Measurements from ENCODE around the gene PREP. TPM values are rescaled to one million over a fixed set of nuclear protein-coding genes. Genes with fewer than 3 reads are reported as not detected.
"Not testable (repeated sequence)": the region's sequence is repeated elsewhere in the genome, so short reads cannot be mapped to it uniquely, and the experiment has no call there.

PREP gene
- polyA plus RNA-seq, 1 donor, result 46.6 TPM

GRCh38 chr6:105348897-105349296, 54.0 kb downstream of the PREP start:
- no CpG with 5 or more reads among the region's 1 CpG for WGBS (ENCODE audit: insufficient coverage, low lambda C conversion rate)
- no peak overlapping the region for H3K27ac ChIP-seq (ENCODE audit: low read length)
- H3K36me3 ChIP-seq (ENCODE audit: control insufficient read depth, insufficient read depth, low read length), result peaks cover 39% of the 10 kb centered on the region
- H3K4me3 ChIP-seq (ENCODE audit: low read length), result no peak overlapping the region
- H3K4me1 ChIP-seq (ENCODE audit: control insufficient read depth, insufficient read depth, low read length), result no peaks in the 10 kb centered on the region
- DNase-seq, result no peak
- no peaks in the 10 kb centered on the region for H3K27me3 ChIP-seq (ENCODE audit: control insufficient read depth, insufficient read depth, low read length)
- H3K9me3 ChIP-seq (ENCODE audit: control insufficient read depth, low read depth, low read length), result no peaks in the 10 kb centered on the region

DNA sequence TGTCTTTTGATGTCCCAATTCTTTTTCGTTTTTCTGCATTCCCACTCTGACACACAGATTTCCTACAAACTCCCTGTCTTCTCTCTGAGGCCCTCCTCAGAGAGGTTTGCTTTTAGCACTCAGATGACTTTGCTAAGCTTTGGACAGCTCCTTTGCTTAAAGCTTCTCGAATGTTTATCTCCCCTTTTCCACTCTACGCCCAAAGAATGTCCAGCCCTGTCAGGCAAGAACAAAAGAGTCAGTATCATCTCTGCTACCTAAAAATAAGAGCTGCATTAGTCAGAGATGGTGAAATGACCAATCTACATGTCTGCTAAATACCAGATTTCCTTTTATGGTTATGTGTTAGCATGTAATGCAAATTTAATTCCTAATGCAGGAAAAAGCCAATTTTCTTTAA, 56.8 kb downstream of the PREP start:
- Histone ChIP-seq H3K4me3 (ENCODE audit: low read length) (no peak overlapping the region), H3K4me1 (ENCODE audit: control insufficient read depth, insufficient read depth, low read length) (no peaks in the 10 kb centered on the region), H3K27me3 (ENCODE audit: control insufficient read depth, insufficient read depth, low read length) (no peaks in the 10 kb centered on the region), H3K9me3 (ENCODE audit: control insufficient read depth, low read depth, low read length) (no peaks in the 10 kb centered on the region), H3K27ac (ENCODE audit: low read length) (no peak overlapping the region), H3K36me3 (ENCODE audit: control insufficient read depth, insufficient read depth, low read length) (peaks cover 21% of the 10 kb centered on the region)
- WGBS (ENCODE audit: insufficient coverage, low lambda C conversion rate), result 50% methylated on average over 2 of the region's 3 CpGs
- no peak for DNase-seq

DNA sequence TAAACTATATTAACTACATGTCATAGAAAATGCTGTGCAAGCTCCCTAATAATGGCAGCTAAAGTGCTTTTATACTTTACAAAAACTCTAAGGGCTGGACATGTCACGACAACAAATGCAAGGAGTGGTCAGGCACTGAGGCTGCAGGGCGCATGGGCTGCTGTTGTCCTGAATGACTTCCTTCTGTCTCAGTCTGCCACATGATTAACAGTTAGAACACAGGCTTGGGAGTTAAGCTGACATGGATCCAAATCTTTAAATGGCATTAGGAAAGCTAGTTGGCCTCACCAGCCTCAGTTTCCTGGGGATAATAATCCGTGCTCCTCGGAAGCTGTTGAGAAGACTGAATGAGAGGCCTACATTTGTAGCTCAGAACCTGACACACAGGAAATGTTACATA, 57.4 kb downstream of the PREP start:
- Histone ChIP-seq H3K27me3 (ENCODE audit: control insufficient read depth, insufficient read depth, low read length) (no peaks in the 10 kb centered on the region), H3K36me3 (ENCODE audit: control insufficient read depth, insufficient read depth, low read length) (peaks cover 16% of the 10 kb centered on the region), H3K4me3 (ENCODE audit: low read length) (no peak overlapping the region), H3K4me1 (ENCODE audit: control insufficient read depth, insufficient read depth, low read length) (no peaks in the 10 kb centered on the region), H3K27ac (ENCODE audit: low read length) (no peak overlapping the region), H3K9me3 (ENCODE audit: control insufficient read depth, low read depth, low read length) (no peaks in the 10 kb centered on the region)
- DNase-seq, result no peak
- no CpG with 5 or more reads among the region's 4 CpGs for WGBS (ENCODE audit: insufficient coverage, low lambda C conversion rate)

DNA sequence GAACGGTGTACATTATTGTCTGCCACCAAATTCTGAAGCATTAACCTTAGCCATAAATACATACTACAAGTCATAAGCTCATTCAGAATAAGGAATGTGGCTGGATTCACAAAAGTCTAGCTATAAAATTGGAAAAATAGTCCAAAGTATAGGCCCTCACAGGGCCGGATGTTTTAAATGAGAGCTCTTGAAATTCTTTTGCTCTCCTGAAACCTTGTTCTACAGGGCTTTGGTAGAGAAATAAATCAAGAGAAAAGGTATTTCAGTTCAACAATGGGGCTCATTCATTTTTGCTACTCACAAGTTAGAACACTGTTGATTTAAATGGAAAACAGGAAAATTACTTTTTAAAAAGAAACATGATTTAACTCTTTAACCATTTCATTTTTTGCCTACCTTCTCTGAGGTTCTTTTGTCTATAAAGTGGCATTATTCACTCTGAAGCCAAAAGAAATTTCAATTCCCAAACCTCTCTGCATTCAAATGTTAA, 58.0 kb downstream of the PREP start:
- Histone ChIP-seq H3K36me3 (ENCODE audit: control insufficient read depth, insufficient read depth, low read length) (peaks cover 16% of the 10 kb centered on the region), H3K9me3 (ENCODE audit: control insufficient read depth, low read depth, low read length) (no peaks in the 10 kb centered on the region), H3K27ac (ENCODE audit: low read length) (no peak overlapping the region), H3K4me1 (ENCODE audit: control insufficient read depth, insufficient read depth, low read length) (no peaks in the 10 kb centered on the region), H3K4me3 (ENCODE audit: low read length) (no peak overlapping the region), H3K27me3 (ENCODE audit: control insufficient read depth, insufficient read depth, low read length) (no peaks in the 10 kb centered on the region)
- DNase-seq, result no peak
- WGBS (ENCODE audit: insufficient coverage, low lambda C conversion rate), result 100% methylated on average over 1 of the region's 2 CpGs

DNA sequence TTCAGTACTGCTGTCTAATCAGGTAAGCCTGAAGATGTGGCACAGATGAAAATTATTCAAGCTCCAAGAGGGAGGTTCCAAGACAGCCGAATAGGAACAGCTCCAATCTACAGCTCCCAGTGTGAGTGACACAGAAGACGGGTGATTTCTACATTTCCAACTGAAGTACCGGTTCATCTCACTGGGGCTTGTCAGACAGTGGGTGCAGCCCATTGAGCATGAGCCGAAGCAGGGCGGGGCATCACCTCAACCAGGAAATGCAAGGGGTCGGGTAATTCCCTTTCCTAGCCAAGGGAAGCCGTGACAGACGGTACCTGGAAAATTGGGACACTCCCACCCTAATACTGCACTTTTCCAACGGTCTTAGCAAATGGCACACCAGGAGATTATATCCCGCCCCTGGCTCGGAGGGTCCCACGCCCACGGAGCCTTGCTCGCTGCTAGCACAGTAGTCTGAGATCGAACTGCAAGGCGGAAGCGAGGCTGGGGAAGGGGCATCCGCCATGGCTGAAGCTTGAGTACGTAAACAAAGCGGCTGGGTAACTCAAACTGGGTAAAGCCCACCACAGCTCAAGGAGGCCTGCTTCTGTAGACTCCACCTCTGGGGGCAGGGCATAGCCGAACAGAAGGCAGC, 64.4 kb downstream of the PREP start:
- DNase-seq; H3K4me3 ChIP-seq (ENCODE audit: low read length); H3K4me1 ChIP-seq (ENCODE audit: control insufficient read depth, insufficient read depth, low read length); H3K27me3 ChIP-seq (ENCODE audit: control insufficient read depth, insufficient read depth, low read length); H3K27ac ChIP-seq (ENCODE audit: low read length); H3K9me3 ChIP-seq (ENCODE audit: control insufficient read depth, low read depth, low read length); H3K36me3 ChIP-seq (ENCODE audit: control insufficient read depth, insufficient read depth, low read length): not testable (repeated sequence)
- 100% methylated on average over 2 of the region's 21 CpGs for WGBS (ENCODE audit: insufficient coverage, low lambda C conversion rate)

- Histone ChIP-seq H3K4me3 (ENCODE audit: low read length) (no peak overlapping the region), H3K27me3 (ENCODE audit: control insufficient read depth, insufficient read depth, low read length) (no peaks in the 10 kb centered on the region), H3K9me3 (ENCODE audit: control insufficient read depth, low read depth, low read length) (peaks cover 4% of the 10 kb centered on the region), H3K27ac (ENCODE audit: low read length) (no peak overlapping the region), H3K36me3 (ENCODE audit: control insufficient read depth, insufficient read depth, low read length) (peaks cover 17% of the 10 kb centered on the region), H3K4me1 (ENCODE audit: control insufficient read depth, insufficient read depth, low read length) (no peaks in the 10 kb centered on the region)
- no peak for DNase-seq
- 93% methylated on average over 2 of the region's 2 CpGs for WGBS (ENCODE audit: insufficient coverage, low lambda C conversion rate)
Measured at GRCh38 chr6:105336986-105337385, 65.9 kb downstream of the PREP start.

DNA sequence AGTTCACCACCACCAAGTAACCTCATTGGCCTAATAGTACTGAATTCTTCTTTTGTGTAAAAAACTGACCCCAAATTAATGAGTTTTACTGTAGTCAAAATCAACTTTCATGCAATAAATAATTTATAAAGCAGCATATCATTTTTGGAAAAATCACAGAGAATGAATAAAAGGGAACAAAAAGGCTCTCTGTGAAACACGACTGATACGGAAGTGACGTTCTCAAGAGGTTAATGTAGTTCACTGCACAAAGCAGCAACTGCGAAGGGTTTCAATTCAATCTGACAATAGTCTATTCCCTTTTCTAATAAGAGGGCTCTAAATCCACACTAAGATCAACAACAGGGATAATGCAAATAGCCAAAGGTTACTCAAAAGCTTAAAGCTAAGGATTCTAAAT, 70.3 kb downstream of the PREP start:
- no peaks in the 10 kb centered on the region for H3K4me1 ChIP-seq (ENCODE audit: control insufficient read depth, insufficient read depth, low read length)
- DNase-seq, result no peak
- H3K27me3 ChIP-seq (ENCODE audit: control insufficient read depth, insufficient read depth, low read length), result no peaks in the 10 kb centered on the region
- H3K9me3 ChIP-seq (ENCODE audit: control insufficient read depth, low read depth, low read length), result no peaks in the 10 kb centered on the region
- H3K27ac ChIP-seq (ENCODE audit: low read length), result no peak overlapping the region
- WGBS (ENCODE audit: insufficient coverage, low lambda C conversion rate), result 100% methylated on average over 3 of the region's 4 CpGs
- no peak overlapping the region for H3K4me3 ChIP-seq (ENCODE audit: low read length)
- H3K36me3 ChIP-seq (ENCODE audit: control insufficient read depth, insufficient read depth, low read length), result peaks cover 49% of the 10 kb centered on the region

DNA sequence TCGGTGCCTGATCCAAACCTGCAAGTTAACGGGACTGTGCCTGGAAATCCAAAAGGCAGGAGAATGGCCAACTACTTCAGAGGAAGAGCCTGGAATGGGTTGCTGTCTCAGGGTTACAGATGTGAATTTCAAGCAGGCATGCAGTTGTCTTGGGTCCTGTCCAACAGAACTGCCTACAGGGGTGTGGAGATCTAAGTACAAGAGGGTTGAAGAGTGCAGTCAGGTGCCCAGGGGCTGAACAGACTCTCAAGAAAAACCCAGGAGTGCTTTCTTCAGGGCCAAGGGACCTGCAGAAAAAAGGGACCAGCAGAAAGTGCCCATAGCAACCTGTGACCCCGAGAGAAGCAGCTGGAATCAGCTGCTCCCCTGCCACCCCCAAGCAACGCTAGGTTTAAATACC, 71.0 kb downstream of the PREP start:
- no peaks in the 10 kb centered on the region for H3K4me1 ChIP-seq (ENCODE audit: control insufficient read depth, insufficient read depth, low read length)
- no CpG with 5 or more reads among the region's 4 CpGs for WGBS (ENCODE audit: insufficient coverage, low lambda C conversion rate)
- no peak overlapping the region for H3K27ac ChIP-seq (ENCODE audit: low read length)
- no peaks in the 10 kb centered on the region for H3K27me3 ChIP-seq (ENCODE audit: control insufficient read depth, insufficient read depth, low read length)
- no peaks in the 10 kb centered on the region for H3K9me3 ChIP-seq (ENCODE audit: control insufficient read depth, low read depth, low read length)
- H3K36me3 ChIP-seq (ENCODE audit: control insufficient read depth, insufficient read depth, low read length), result peaks cover 55% of the 10 kb centered on the region
- DNase-seq, result no peak
- no peak overlapping the region for H3K4me3 ChIP-seq (ENCODE audit: low read length)

GRCh38 chr6:105330913-105331312, 72.0 kb downstream of the PREP start:
- H3K36me3 ChIP-seq (ENCODE audit: control insufficient read depth, insufficient read depth, low read length), result peaks cover 57% of the 10 kb centered on the region
- H3K4me3 ChIP-seq (ENCODE audit: low read length), result no peak overlapping the region
- DNase-seq, result no peak
- no peaks in the 10 kb centered on the region for H3K27me3 ChIP-seq (ENCODE audit: control insufficient read depth, insufficient read depth, low read length)
- H3K9me3 ChIP-seq (ENCODE audit: control insufficient read depth, low read depth, low read length), result no peaks in the 10 kb centered on the region
- no peaks in the 10 kb centered on the region for H3K4me1 ChIP-seq (ENCODE audit: control insufficient read depth, insufficient read depth, low read length)
- H3K27ac ChIP-seq (ENCODE audit: low read length), result no peak overlapping the region
- 100% methylated on average over 2 of the region's 2 CpGs for WGBS (ENCODE audit: insufficient coverage, low lambda C conversion rate)

GRCh38 chr6:105330364-105330763, 72.5 kb downstream of the PREP start:
- Histone ChIP-seq H3K36me3 (ENCODE audit: control insufficient read depth, insufficient read depth, low read length) (peaks cover 60% of the 10 kb centered on the region), H3K4me3 (ENCODE audit: low read length) (no peak overlapping the region), H3K9me3 (ENCODE audit: control insufficient read depth, low read depth, low read length) (no peaks in the 10 kb centered on the region), H3K27ac (ENCODE audit: low read length) (no peak overlapping the region), H3K4me1 (ENCODE audit: control insufficient read depth, insufficient read depth, low read length) (no peaks in the 10 kb centered on the region), H3K27me3 (ENCODE audit: control insufficient read depth, insufficient read depth, low read length) (no peaks in the 10 kb centered on the region)
- WGBS (ENCODE audit: insufficient coverage, low lambda C conversion rate), result no CpG with 5 or more reads among the region's 3 CpGs
- DNase-seq, result no peak
